Activated T-cell treated with anti-CD3 and anti-CD28 coated beads, Interleukin-2, amount 50 U/mL, for 1 hour (primary cell): ENCODE results near the gene OR11H1.
"Not testable (repeated sequence)": the region's sequence is repeated elsewhere in the genome, so short reads cannot be mapped to it uniquely, and the experiment has no call there.

Experiments used
- DNase-seq: peaks from one replicate; pipeline ENCODE4 v3.0.0-alpha.2; 2020

OR11H1 gene

GRCh38 chr22:15527892-15528291 is at the start of gene OR11H1:
Gene OR11H1 (plus strand): TSS chr22:15528192. CDS start chr22:15528192, 0 bp downstream.
- DNase-seq, result not testable (repeated sequence)

GRCh38 chr22:15509967-15510366 is 18.0 kb upstream of the OR11H1 start:
- DNase-seq, result not testable (repeated sequence)

- not testable (repeated sequence) for DNase-seq
These were observed 12.1 kb upstream of the OR11H1 start for GRCh38 chr22:15515896-15516295.

GRCh38 chr22:15553767-15554166 is 25.8 kb downstream of the OR11H1 start:
- not testable (repeated sequence) for DNase-seq

- not testable (repeated sequence) for DNase-seq
These were observed 35.5 kb downstream of the OR11H1 start for GRCh38 chr22:15563461-15563860.

- DNase-seq, result not testable (repeated sequence)
These were observed 37.1 kb downstream of the OR11H1 start for GRCh38 chr22:15565063-15565462.
